Lung (tissue), 12 donors: Measurements from ENCODE around the gene APIP. TPM values are rescaled to one million over a fixed set of nuclear protein-coding genes. Genes with fewer than 3 reads are reported as not detected.

Experiments
- ATAC-seq: fragments of 200-7000 bp; cut with Tn5 transposase; one replicate; pipeline ENCODE4 v1.9.1; 2020; ENCODE audit warnings: moderate number of reproducible peaks; ENCODE audit not compliant: insufficient read depth, low FRiP score
- DNase-seq, 3 donors: peaks; one replicate each; pipeline ENCODE4 v3.0.0-alpha.2; 2013 to 2017
- H3K27ac ChIP-seq, 2 donors: one replicate each; pipeline ENCODE4 v1.5.1; 2013; ENCODE audit warnings: mild to moderate bottlenecking in 2 of 2, moderate library complexity in 2 of 2, control low read depth in 1 of 2, inconsistent platforms in 1 of 2, low read depth in 1 of 2, low read length in 1 of 2
- H3K27me3 ChIP-seq, 3 donors: one replicate each; pipeline ENCODE4 v1.5.1; 2013; ENCODE audit warnings: low read length in 2 of 3; ENCODE audit not compliant: control insufficient read depth in 3 of 3, insufficient read depth in 3 of 3
- H3K36me3 ChIP-seq, 4 donors: one replicate each; pipeline ENCODE4 v1.5.1; 2013; ENCODE audit warnings: low read length in 4 of 4, mild to moderate bottlenecking in 1 of 4, moderate library complexity in 1 of 4; ENCODE audit not compliant: control insufficient read depth in 4 of 4, insufficient read depth in 4 of 4
- H3K4me1 ChIP-seq, 5 donors: one replicate each; pipeline ENCODE4 v1.5.1; 2013; ENCODE audit warnings: low read length in 5 of 5, mild to moderate bottlenecking in 2 of 5, moderate library complexity in 1 of 5; ENCODE audit not compliant: control insufficient read depth in 5 of 5, insufficient read depth in 5 of 5
- H3K4me3 ChIP-seq: one replicate; pipeline ENCODE4 v1.5.1; 2013; ENCODE audit warnings: mild to moderate bottlenecking, control low read depth, moderate library complexity
- H3K9ac ChIP-seq, 2 donors: one replicate each; pipeline ENCODE4 v1.5.1; 2013; ENCODE audit warnings: low read length in 2 of 2, control low read depth in 1 of 2; ENCODE audit not compliant: insufficient read depth in 1 of 2
- H3K9me3 ChIP-seq, 4 donors: one replicate each; pipeline ENCODE4 v1.5.1; 2013; ENCODE audit warnings: low read length in 3 of 4, mild to moderate bottlenecking in 1 of 4, moderate library complexity in 1 of 4; ENCODE audit not compliant: control insufficient read depth in 4 of 4, insufficient read depth in 3 of 4
- CTCF ChIP-seq: IDR thresholded peaks from 2 replicates; pipeline ENCODE4 v1.5.1; 2012; ENCODE audit warnings: mild to moderate bottlenecking; ENCODE audit errors: control extremely low read depth, extremely low read depth
- WGBS, 2 donors: extraction: QIAGEN DNeasy Blood & Tissue Kit; methylation state at CpG; one replicate each; pipeline ENCODE4 v1.1.7; 2013; 5-methylcytosine and 5-hydroxymethylcytosine counted together
- polyA plus RNA-seq, 2 donors: library from polyadenylated mRNA; stranded (reverse); fragments of 200-250 nt; gene quantifications; one replicate each; pipeline ENCODE4 v1.2.1, GENCODE V29; 2013
- total RNA-seq, 2 donors: library from RNA; depleted of rRNA in 1 of 2; stranded (reverse); fragments of >200 nt in 1 of 2; gene quantifications; one replicate each; pipeline ENCODE4 v1.2.1, GENCODE V29; 2014 to 2021
- donor health status: control.
- donor health status: control.
- donor health status: Bipolar disorder and iron deficiency.
- donor health status: healthy.
- donor health status: DM: yes; HTN: yes; CAD: no.

The APIP gene
- total and polyA plus RNA-seq, 4 donors: 21.7 to 28.9 (median 26.1) TPM

GRCh38 chr11:34874202-34874601, 42.0 kb downstream of the APIP start:
- DNase-seq: no peak
- TF ChIP-seq CTCF: no peak
- Histone ChIP-seq H3K36me3 (peaks cover 0 to 7% (median 0%) of the 10 kb centered on the region in 4 donors), H3K4me3 (no peak overlapping the region), H3K27me3 (no peaks in the 10 kb centered on the region), H3K9me3 (peaks cover 0 to 4% (median 0%) of the 10 kb centered on the region in 4 donors), H3K9ac (no peak overlapping the region), H3K27ac (no peak overlapping the region), H3K4me1 (peaks cover 0 to 2% (median 0%) of the 10 kb centered on the region in 5 donors)
- WGBS, 2 donors: 95 to 97% methylated on average over 4 of the region's 4 CpGs
- no peak for ATAC-seq

DNA sequence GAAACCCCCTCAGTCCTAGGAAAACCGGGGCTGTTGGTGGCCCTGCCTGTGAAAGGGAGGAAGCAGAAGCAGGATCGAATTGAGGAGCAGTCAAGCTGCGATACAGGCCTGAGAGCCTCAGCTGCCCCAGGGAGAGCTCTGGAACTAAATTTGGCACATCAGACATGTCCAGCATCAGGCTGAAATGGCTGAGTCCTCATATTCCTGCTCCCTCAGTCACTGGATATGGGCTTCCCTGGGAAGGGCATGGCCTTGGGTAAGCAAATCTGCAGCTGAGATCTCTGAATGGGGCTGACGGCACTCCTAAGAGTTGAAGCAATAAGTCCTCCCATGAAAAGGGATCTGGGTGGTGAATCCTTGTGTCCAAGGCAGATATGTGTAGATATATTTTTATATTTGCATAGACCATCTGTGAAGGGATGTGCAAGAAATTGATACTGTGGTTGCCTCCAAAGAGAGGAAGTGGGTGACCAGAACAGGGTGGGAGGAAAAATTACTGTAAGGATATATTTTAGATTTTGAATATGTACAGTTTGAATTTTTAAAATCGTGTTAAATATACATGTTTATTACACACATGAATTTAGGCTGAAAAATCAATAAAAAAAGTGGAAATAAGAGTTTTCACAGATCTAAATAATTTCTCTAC, 45.5 kb downstream of the APIP start:
- Histone ChIP-seq H3K4me3 (no peak overlapping the region), H3K4me1 (peaks cover 0 to 4% (median 0%) of the 10 kb centered on the region in 5 donors), H3K27me3 (no peaks in the 10 kb centered on the region), H3K36me3 (peaks cover 0 to 7% (median 0%) of the 10 kb centered on the region in 4 donors), H3K9ac (no peak overlapping the region), H3K27ac (no peak overlapping the region), H3K9me3 (peaks cover 0 to 4% (median 0%) of the 10 kb centered on the region in 4 donors)
- DNase-seq: no peak
- no peak for TF ChIP-seq CTCF
- WGBS, 2 donors: 90 to 94% methylated on average over 5 of the region's 5 CpGs
- ATAC-seq: no peak

- TF ChIP-seq CTCF: no peak
- 75 to 85% methylated on average over 3 of the region's 3 CpGs for WGBS, 2 donors
- no peaks in the 10 kb centered on the region for H3K27me3 ChIP-seq
- no peak overlapping the region for H3K4me3 ChIP-seq
- ATAC-seq (no peak), DNase-seq (no peak)
- no peaks in the 10 kb centered on the region for H3K9me3 ChIP-seq
- no peak overlapping the region for H3K9ac ChIP-seq
- H3K4me1 ChIP-seq: peaks cover 0 to 2% (median 0%) of the 10 kb centered on the region in 5 donors
- no peak overlapping the region for H3K27ac ChIP-seq
- peaks cover 0 to 3% (median 0%) of the 10 kb centered on the region in 4 donors for H3K36me3 ChIP-seq
Measured at GRCh38 chr11:34869425-34869824, 46.8 kb downstream of the APIP start.
